ENCODE data around the gene CDK2. TPM values are rescaled to one million over a fixed set of nuclear protein-coding genes. Genes with fewer than 3 reads are reported as not detected.
"Not testable (repeated sequence)": the region's sequence is repeated elsewhere in the genome, so short reads cannot be mapped to it uniquely, and the experiment has no call there.

Gene CDK2
- polyA plus RNA-seq (2013, experiment 1 of 2), result 24.1 TPM
- 20.7 TPM for polyA plus RNA-seq (2013, experiment 2 of 2)

DNA sequence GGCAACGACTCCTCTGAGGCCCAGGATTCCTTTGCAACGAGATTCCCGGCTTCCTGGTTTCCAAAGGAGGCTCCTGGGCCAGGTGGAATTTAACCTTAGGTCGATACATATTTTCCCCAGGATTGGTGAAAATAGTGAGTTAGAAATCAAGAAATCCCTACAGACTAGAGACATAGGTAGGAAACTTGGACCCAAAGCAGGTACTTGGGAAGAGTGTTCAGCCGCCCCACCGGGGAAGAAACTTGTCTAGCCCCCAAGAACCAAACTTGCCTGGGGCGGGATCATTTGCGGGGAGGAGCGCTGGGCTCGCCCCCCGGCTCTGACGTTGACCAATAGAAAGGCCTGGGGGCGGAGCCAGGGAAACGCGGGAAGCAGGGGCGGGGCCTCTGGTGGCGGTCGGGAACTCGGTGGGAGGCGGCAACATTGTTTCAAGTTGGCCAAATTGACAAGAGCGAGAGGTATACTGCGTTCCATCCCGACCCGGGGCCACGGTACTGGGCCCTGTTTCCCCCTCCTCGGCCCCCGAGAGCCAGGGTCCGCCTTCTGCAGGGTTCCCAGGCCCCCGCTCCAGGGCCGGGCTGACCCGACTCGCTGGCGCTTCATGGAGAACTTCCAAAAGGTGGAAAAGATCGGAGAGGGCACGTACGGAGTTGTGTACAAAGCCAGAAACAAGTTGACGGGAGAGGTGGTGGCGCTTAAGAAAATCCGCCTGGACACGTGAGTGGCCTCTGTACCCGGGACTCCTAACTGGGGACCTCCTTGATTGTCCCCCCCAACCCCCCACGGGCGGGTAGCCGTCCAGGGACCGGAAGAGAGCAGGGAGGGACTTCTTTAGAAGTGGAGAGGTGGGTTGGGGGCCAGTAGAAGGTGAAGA lies at the start of gene CDK2:
Gene CDK2 (plus strand): TSS at position 423 of the 874 bp plus-strand sequence. CDS start 179 bp downstream, at position 602.
- H3K27ac ChIP-seq (ENCODE audit: low read length, poor library complexity, severe bottlenecking), result peak within 1 kb of the TSS; percentile 15
- peaks cover 4 to 16% of the 10 kb centered on the region in 2 experiments for H3K36me3 ChIP-seq (ENCODE audit: control insufficient read depth in 1 of 2, insufficient read depth in 2 of 2, low read depth in 1 of 2, low read length in 2 of 2)
- H3K79me1 ChIP-seq (replicated peaks; ENCODE audit: low read length, poor library complexity, severe bottlenecking), result peaks cover 27% of the 10 kb centered on the region
- H3K18ac ChIP-seq (ENCODE audit: low read depth in 1 of 2, low read length in 2 of 2), result peak within 1 kb of the TSS; percentile 28 to 54
- no peak within 1 kb of the TSS for H2BK12ac ChIP-seq (ENCODE audit: low read length in 2 of 2)
- H3K4ac ChIP-seq (ENCODE audit: low read depth in 1 of 2, low read length in 2 of 2), result peak within 1 kb of the TSS in 1 of 2 experiments; percentile 62
- H3K14ac ChIP-seq (ENCODE audit: low read length in 2 of 2), result no peak within 1 kb of the TSS
- H3K9me3 ChIP-seq (ENCODE audit: control insufficient read depth, low read length), result no peaks in the 10 kb centered on the region
- H4K8ac ChIP-seq (ENCODE audit: low read length), result peak within 1 kb of the TSS; percentile 76
- peak within 1 kb of the TSS; percentile 90 for H3K9ac ChIP-seq (ENCODE audit: low read length)
- no peak within 1 kb of the TSS for H2BK120ac ChIP-seq (ENCODE audit: low read depth, low read length)
- peak within 1 kb of the TSS; percentile 86 for H2AFZ ChIP-seq (ENCODE audit: low read depth, low read length)
- 2% methylated on average over 42 of the region's 45 CpGs for WGBS
- H3K4me3 ChIP-seq (ENCODE audit: insufficient read depth in 1 of 2, low read depth in 1 of 2, low read length in 2 of 2), result peak within 1 kb of the TSS; percentile 65 to 92
- H2BK15ac ChIP-seq (ENCODE audit: low read depth, poor library complexity, severe bottlenecking), result peak within 1 kb of the TSS; percentile 73
- peak within 1 kb of the TSS; percentile 53 for H2AK5ac ChIP-seq (ENCODE audit: low read length, severe bottlenecking)
- peak; percentile 84 for DNase-seq
- H3K27me3 ChIP-seq (ENCODE audit: control insufficient read depth in 1 of 2, insufficient read depth in 1 of 2, low read length in 2 of 2), result no peaks in the 10 kb centered on the region
- H4K91ac ChIP-seq (ENCODE audit: low read length), result no peak within 1 kb of the TSS
- no peak within 1 kb of the TSS for H2BK5ac ChIP-seq (ENCODE audit: low read depth, low read length, poor library complexity, severe bottlenecking)
- H3K4me1 ChIP-seq (ENCODE audit: control insufficient read depth, insufficient read depth, low read depth, low read length), result no peaks in the 10 kb centered on the region
- no peak within 1 kb of the TSS for H3K23ac ChIP-seq (ENCODE audit: low read length in 2 of 2)
- peak within 1 kb of the TSS; percentile 63 for H3K4me2 ChIP-seq (ENCODE audit: low read length, poor library complexity, severe bottlenecking)

DNA sequence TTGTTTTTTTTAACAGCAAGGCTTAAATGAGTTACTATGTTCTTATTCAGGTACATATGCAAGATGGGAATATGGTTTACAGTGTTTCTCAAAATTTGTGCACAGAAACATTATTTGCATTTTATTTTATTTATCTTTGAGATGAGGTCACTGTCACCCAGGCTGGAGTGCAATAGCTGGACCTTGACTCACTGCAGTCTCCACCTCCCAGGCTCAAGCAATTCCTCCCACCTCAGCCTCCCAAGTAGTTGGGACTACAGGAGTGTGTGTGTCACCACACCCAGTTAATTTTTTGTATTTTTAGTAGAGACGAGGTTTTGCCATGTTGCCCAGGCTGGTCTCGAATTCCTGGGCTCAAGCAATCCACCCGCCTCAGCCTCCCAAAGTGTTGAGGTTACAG lies 47.6 kb upstream of the CDK2 start:
- not testable (repeated sequence) for H2BK5ac ChIP-seq (ENCODE audit: low read depth, low read length, poor library complexity, severe bottlenecking); H3K9ac ChIP-seq (ENCODE audit: low read length); H3K4me3 ChIP-seq (ENCODE audit: insufficient read depth in 1 of 2, low read depth in 1 of 2, low read length in 2 of 2); H2AK5ac ChIP-seq (ENCODE audit: low read length, severe bottlenecking); H3K23ac ChIP-seq (ENCODE audit: low read length in 2 of 2); H3K27me3 ChIP-seq (ENCODE audit: control insufficient read depth in 1 of 2, insufficient read depth in 1 of 2, low read length in 2 of 2); H3K4me1 ChIP-seq (ENCODE audit: control insufficient read depth, insufficient read depth, low read depth, low read length); H3K79me1 ChIP-seq (replicated peaks; ENCODE audit: low read length, poor library complexity, severe bottlenecking); H3K9me3 ChIP-seq (ENCODE audit: control insufficient read depth, low read length); H3K18ac ChIP-seq (ENCODE audit: low read depth in 1 of 2, low read length in 2 of 2); H2BK12ac ChIP-seq (ENCODE audit: low read length in 2 of 2); H2AFZ ChIP-seq (ENCODE audit: low read depth, low read length); H2BK15ac ChIP-seq (ENCODE audit: low read depth, poor library complexity, severe bottlenecking); H3K4ac ChIP-seq (ENCODE audit: low read depth in 1 of 2, low read length in 2 of 2); H3K14ac ChIP-seq (ENCODE audit: low read length in 2 of 2); H4K8ac ChIP-seq (ENCODE audit: low read length); H3K27ac ChIP-seq (ENCODE audit: low read length, poor library complexity, severe bottlenecking); H4K91ac ChIP-seq (ENCODE audit: low read length); H2BK120ac ChIP-seq (ENCODE audit: low read depth, low read length); H3K4me2 ChIP-seq (ENCODE audit: low read length, poor library complexity, severe bottlenecking)
- H3K36me3 ChIP-seq (ENCODE audit: control insufficient read depth in 1 of 2, insufficient read depth in 2 of 2, low read depth in 1 of 2, low read length in 2 of 2), result peaks cover 11 to 33% of the 10 kb centered on the region in 2 experiments
- peak; percentile 59 for DNase-seq
- 81% methylated on average over 3 of the region's 3 CpGs for WGBS

DNA sequence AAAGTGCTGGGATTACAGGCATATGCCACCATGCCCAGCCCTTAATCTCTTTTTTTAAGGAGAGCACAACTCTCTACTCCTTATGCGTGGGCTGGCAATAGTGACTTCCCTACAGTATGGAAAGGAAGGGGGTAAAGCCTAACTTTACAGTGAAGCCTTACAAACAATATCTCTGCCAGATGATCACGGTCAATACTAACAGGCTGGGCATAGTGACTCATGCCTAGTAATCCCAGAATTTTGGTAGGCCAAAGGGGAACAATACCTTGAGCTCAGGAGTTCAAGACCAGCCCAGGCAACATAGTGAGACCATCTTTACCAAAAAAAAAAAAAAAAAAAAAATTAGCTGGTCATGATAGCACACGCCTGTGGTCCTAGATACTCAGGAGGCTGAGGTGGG lies 44.5 kb upstream of the CDK2 start:
- no peak overlapping the region for H2BK5ac ChIP-seq (ENCODE audit: low read depth, low read length, poor library complexity, severe bottlenecking)
- H3K9ac ChIP-seq (ENCODE audit: low read length), result no peak overlapping the region
- H2AK5ac ChIP-seq (ENCODE audit: low read length, severe bottlenecking), result no peak overlapping the region
- H3K36me3 ChIP-seq (ENCODE audit: control insufficient read depth in 1 of 2, insufficient read depth in 2 of 2, low read depth in 1 of 2, low read length in 2 of 2), result peaks cover 11 to 28% of the 10 kb centered on the region in 2 experiments
- no peak overlapping the region for H3K14ac ChIP-seq (ENCODE audit: low read length in 2 of 2)
- no peak overlapping the region for H3K27ac ChIP-seq (ENCODE audit: low read length, poor library complexity, severe bottlenecking)
- H2BK12ac ChIP-seq (ENCODE audit: low read length in 2 of 2), result no peak overlapping the region
- peaks cover 8% of the 10 kb centered on the region for H3K4me1 ChIP-seq (ENCODE audit: control insufficient read depth, insufficient read depth, low read depth, low read length)
- H3K4ac ChIP-seq (ENCODE audit: low read depth in 1 of 2, low read length in 2 of 2), result no peak overlapping the region
- peaks cover 3% of the 10 kb centered on the region for H3K79me1 ChIP-seq (replicated peaks; ENCODE audit: low read length, poor library complexity, severe bottlenecking)
- H3K4me3 ChIP-seq (ENCODE audit: insufficient read depth in 1 of 2, low read depth in 1 of 2, low read length in 2 of 2), result no peak overlapping the region
- H2BK120ac ChIP-seq (ENCODE audit: low read depth, low read length), result no peak overlapping the region
- no peak overlapping the region for H4K8ac ChIP-seq (ENCODE audit: low read length)
- no peak overlapping the region for H3K23ac ChIP-seq (ENCODE audit: low read length in 2 of 2)
- no peak overlapping the region for H3K4me2 ChIP-seq (ENCODE audit: low read length, poor library complexity, severe bottlenecking)
- H4K91ac ChIP-seq (ENCODE audit: low read length), result no peak overlapping the region
- no peaks in the 10 kb centered on the region for H3K27me3 ChIP-seq (ENCODE audit: control insufficient read depth in 1 of 2, insufficient read depth in 1 of 2, low read length in 2 of 2)
- no peak overlapping the region for H3K18ac ChIP-seq (ENCODE audit: low read depth in 1 of 2, low read length in 2 of 2)
- no peak for DNase-seq
- no peak overlapping the region for H2BK15ac ChIP-seq (ENCODE audit: low read depth, poor library complexity, severe bottlenecking)
- no peaks in the 10 kb centered on the region for H3K9me3 ChIP-seq (ENCODE audit: control insufficient read depth, low read length)
- H2AFZ ChIP-seq (ENCODE audit: low read depth, low read length), result no peak overlapping the region
- 100% methylated on average over 3 of the region's 3 CpGs for WGBS

DNA sequence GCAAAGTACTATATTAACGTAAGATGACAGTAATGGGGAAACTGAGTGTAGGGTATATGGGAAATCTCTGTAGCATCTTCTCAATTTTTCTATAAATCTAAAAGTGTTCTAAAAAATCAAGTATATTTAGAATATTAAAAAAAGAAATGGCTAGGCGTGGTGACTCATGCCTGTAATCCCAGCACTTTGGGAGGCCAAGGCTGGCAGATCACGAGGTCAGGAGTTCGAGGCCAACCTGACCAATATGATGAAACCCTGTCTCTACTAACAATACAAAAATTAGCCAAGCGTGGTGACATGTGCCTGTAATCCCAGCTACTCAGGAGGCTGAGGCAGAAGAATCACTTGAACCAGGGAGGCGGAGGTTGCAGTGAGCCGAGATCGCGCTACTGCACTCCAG lies 43.0 kb upstream of the CDK2 start:
- H3K27ac ChIP-seq (ENCODE audit: low read length, poor library complexity, severe bottlenecking); H2BK120ac ChIP-seq (ENCODE audit: low read depth, low read length); H3K9ac ChIP-seq (ENCODE audit: low read length); H3K79me1 ChIP-seq (replicated peaks; ENCODE audit: low read length, poor library complexity, severe bottlenecking); H4K91ac ChIP-seq (ENCODE audit: low read length); H3K14ac ChIP-seq (ENCODE audit: low read length in 2 of 2); H2AK5ac ChIP-seq (ENCODE audit: low read length, severe bottlenecking); H3K9me3 ChIP-seq (ENCODE audit: control insufficient read depth, low read length); H3K27me3 ChIP-seq (ENCODE audit: control insufficient read depth in 1 of 2, insufficient read depth in 1 of 2, low read length in 2 of 2); H2BK12ac ChIP-seq (ENCODE audit: low read length in 2 of 2); H3K4me1 ChIP-seq (ENCODE audit: control insufficient read depth, insufficient read depth, low read depth, low read length); H3K4me2 ChIP-seq (ENCODE audit: low read length, poor library complexity, severe bottlenecking); H3K4me3 ChIP-seq (ENCODE audit: insufficient read depth in 1 of 2, low read depth in 1 of 2, low read length in 2 of 2); H2BK5ac ChIP-seq (ENCODE audit: low read depth, low read length, poor library complexity, severe bottlenecking); H4K8ac ChIP-seq (ENCODE audit: low read length); H2AFZ ChIP-seq (ENCODE audit: low read depth, low read length); H3K23ac ChIP-seq (ENCODE audit: low read length in 2 of 2); H2BK15ac ChIP-seq (ENCODE audit: low read depth, poor library complexity, severe bottlenecking); DNase-seq; H3K4ac ChIP-seq (ENCODE audit: low read depth in 1 of 2, low read length in 2 of 2); H3K18ac ChIP-seq (ENCODE audit: low read depth in 1 of 2, low read length in 2 of 2): not testable (repeated sequence)
- WGBS, result 96% methylated on average over 8 of the region's 9 CpGs
- H3K36me3 ChIP-seq (ENCODE audit: control insufficient read depth in 1 of 2, insufficient read depth in 2 of 2, low read depth in 1 of 2, low read length in 2 of 2), result peaks cover 8 to 28% of the 10 kb centered on the region in 2 experiments

Measured in mesenchymal stem cell (in vitro differentiated cells and primary cell).